GM21717 (cell line): ENCODE measurements around the gene EGF.
"Not testable (repeated sequence)": the region's sequence is repeated elsewhere in the genome, so short reads cannot be mapped to it uniquely, and the experiment has no call there.

Experiments
- ATAC-seq: cut with Tn5 transposase; IDR thresholded peaks from one replicate; pipeline ENCODE4 v1.9.1; 2021; ENCODE audit warnings: mild to moderate bottlenecking, moderate library complexity; ENCODE audit not compliant: unreplicated experiment

The EGF gene

GRCh38 chr4:110022457-110022856, 109.8 kb downstream of the EGF start:
- ATAC-seq, result no peak

- ATAC-seq, result no peak
These were observed 112.4 kb downstream of the EGF start for GRCh38 chr4:110025056-110025455.

DNA sequence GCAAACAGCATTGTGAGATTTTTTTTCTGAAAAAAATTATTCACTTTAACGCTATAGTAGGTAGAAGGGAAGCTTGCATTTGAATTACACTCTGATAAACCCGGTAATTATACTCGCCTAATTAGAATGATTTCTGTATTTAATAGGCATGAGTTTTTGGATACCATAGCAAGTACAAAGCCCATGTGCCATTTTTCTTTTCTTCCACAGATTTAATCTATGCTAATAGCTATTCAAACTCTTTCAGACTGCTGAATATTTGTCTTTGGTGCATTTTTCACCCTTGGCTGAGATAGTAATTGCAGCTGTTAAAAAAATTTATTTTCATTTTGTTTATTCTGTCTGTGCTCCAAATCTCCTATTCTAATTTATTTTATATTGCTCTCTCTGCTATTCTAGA, 113.0 kb downstream of the EGF start:
- ATAC-seq, result no peak

DNA sequence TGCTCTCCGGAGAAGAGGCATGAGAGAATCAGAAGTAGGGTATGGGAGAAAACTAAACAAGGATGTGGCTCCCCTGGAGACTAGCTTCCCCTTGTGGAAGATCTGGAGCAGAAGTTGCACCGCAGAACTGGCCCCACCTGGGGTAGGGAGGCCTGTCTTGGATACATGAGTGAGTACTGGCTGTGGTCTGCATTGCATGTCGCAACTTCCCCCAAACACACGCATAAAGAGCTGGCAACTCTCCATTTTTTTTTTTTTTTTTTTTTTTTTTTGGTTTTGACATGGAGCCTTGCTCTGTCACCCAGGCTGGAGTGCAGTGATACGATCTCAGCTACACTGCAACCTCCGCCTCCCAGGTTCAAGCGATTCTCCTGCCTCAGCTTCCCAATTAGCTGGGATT, 119.9 kb downstream of the EGF start:
- no peak for ATAC-seq

DNA sequence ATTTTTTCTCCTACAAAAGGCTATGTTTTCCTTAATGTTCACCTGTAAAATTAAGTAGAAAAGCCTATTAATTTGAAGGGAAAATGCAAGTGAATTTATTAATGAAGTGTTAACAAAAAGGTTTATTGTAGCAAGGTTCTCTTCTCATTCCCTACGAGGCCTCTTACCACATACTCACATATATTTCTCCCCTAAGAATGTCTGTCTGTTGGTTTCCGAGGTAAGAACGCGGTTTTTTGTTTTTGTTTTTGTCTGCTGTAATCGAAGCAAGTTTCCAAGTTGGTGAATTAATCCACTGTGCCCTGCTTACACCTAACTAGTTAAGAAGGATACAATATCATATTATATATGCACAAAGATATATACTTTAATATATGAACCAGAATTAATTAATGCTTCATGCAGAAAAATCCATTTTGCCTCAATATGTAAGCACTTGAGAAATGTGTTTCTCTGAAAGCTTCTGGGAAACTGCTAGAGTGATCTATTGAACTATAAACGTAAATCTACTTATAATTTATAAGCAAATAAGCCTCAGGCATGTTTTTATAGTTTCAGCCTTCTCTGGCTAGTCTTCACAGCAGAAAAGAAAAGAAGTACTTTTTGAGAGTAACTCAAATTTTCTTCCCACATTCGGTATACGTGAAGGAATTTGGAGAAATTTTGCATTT, 120.8 kb downstream of the EGF start:
- ATAC-seq, result no peak

GRCh38 chr4:110034026-110034393, 121.3 kb downstream of the EGF start:
- peak; percentile 98 for ATAC-seq

GRCh38 chr4:110039164-110039563, 126.5 kb downstream of the EGF start:
- ATAC-seq, result not testable (repeated sequence)

DNA sequence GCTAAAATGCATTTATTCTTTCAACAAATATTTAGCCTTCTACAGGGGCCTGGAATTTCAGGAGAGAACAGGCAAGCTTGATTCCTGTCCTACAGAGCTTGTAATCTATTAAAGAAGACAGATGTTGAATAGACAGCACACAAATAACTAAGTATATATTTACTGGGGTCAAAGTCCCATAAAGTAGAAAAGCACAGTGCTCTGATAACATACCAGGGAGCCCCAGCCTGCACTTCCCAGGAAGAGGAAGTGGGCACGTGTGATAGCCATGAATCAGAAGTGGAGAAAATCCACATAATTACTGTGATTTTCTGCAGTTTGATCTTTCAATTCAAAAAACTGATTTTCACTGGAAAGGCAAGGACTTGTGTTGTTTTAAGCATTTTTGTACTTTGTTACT, 129.1 kb downstream of the EGF start:
- ATAC-seq, result no peak

DNA sequence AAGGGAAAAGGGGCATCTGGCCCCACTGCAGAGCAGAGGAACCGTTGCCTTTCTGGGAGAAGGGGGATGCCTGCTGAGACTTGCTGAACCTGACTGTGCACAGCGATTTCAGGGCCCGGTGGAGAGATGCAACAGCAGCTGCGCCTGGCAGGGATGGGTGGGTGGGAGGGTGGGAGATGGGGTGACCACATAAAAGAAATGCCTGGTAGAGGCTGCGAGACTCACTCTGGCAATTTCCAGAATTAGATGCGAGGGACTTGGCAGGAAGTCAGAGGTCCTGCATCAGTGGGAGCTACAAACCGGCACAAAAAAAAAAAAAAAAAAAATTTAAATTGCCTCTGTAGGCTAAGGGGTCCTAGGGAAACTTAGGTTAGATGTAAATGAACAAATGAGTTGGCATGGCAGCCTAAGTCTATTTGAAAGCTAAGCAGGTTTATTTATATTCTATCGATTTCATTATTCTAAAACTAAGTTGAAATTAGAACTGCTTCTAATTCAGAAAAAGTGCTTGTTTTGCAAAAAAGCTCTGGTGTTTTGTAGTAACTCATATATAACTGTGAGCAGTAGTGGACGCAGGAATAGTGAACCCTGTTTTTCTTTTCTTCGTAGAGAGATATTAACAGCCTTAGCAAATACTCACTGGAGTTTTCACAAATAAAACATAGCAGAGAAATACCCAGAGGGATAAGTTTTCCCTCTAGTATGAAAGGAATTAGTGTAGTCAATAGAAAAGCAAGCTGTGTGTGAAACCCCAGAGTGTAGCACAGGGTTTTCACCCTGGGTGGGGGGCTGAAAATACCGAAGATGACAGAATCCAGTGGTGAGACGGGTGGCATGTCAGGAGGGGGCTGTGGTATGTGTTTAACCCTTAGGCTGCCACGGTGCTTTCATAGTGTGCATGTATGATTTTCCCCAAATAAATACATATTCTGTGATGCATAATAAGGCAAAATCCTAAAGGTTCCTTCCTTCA, 130.1 kb downstream of the EGF start:
- no peak for ATAC-seq

DNA sequence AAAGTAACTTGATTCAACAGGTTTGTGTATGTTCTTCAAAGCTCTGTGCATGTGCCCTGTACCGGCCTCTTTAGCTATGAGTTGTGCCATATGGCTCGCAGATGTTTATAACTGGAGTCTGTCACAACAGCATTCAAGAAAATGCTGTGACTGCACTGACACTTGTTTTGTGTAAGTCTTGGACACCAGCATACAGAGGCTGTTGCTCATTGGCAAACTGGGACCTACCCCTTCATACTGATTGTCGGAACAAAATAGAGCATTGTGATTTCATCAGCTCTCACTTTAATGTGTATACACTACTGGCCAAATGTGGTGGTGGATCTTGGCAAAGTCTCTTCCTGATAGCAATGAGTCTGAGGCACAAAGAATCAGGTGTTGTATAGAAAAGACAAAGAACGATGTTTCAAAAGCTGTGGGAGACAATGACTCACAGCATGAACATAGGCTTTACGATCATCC, 133.9 kb downstream of the EGF start:
- ATAC-seq, result no peak

- no peak for ATAC-seq
These were observed 137.6 kb downstream of the EGF start for GRCh38 chr4:110049951-110050925.

DNA sequence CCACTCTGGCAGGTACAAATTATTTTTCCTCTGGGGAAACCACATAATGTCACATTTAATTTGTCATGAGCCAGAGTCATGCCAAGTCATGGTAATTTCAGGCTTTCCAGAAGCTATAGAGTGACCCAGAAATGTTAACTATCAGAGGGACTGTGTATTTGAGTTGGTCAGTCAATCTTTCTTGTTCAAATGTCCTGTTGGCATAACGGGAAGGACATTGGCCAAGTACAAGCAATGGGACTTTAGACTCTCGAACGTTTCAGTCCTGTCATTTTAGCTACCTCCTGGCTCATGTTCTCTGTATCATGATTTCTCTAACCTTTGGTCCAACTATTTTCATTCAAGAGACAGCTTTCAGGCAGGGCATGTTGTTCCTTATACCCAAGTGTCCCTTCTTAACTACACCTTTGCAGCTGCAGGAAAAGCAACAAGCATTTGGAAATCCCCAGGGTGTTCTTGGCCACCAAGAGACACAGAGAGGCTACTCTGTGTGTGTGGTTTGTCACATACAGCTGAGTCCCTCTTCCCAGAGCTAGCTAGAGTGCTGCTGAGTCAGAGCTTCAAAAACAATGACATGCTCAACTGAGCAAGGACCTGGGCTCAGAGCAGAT, 142.6 kb downstream of the EGF start:
- peak; percentile 83 for ATAC-seq

DNA sequence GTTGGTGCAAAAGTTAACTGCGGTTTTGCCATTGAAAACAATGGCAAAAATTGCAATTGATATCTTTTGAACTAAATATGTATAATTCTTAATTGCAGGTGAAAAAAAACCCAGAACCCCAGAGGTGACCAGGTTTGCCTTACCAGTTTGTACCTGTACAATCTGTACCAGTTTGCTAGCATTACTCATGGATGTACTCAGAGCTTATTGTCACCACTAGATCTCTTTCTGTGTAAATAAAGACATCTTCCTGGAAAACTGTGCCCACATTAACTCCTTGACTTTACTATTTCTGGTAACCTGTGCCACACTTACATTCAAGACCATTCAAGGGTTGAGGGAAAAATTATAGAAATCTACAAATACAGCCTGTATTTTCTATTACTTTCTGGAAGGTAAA, 146.0 kb downstream of the EGF start:
- ATAC-seq, result no peak

- peak; percentile 81 for ATAC-seq
These were observed 147.0 kb downstream of the EGF start for GRCh38 chr4:110059556-110060191.

DNA sequence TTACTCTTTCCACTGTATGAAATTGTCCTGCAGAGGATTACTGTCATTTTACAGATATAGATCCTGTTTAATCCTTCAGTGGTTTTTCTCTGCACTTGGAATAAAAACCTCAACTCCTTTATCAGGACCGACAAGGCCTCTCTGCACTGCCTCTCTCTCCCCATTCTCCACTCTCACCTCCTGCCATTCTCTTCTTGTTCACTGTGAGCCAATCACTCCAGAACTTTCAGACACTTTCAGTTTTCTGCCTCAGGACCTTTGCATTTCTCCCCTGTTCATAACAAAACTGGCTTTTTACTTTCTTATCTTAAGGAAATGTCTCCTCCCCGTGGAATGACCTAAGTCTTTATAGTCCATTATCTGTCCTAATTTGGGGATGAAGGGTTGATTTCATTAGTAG, 148.4 kb downstream of the EGF start:
- ATAC-seq, result no peak
